Measurements from ENCODE around the gene PABPC4L.

The PABPC4L gene

GRCh38 chr4:134154097-134154496 is 47.5 kb downstream of the PABPC4L start:
- no peak for TF ChIP-seq CTCF (IDR thresholded peaks at IDR 0.05; ENCODE audit: low read depth, low read length)
- DNase-seq (ENCODE audit: extremely low read depth, low read depth), result no peak

GRCh38 chr4:134147941-134148340 is 53.6 kb downstream of the PABPC4L start:
- TF ChIP-seq CTCF (IDR thresholded peaks at IDR 0.05; ENCODE audit: low read depth, low read length), result no peak
- no peak for DNase-seq (ENCODE audit: extremely low read depth, low read depth)

All from AG09319 (cell line).